Medulla oblongata (tissue), 1 donor: ENCODE measurements around the gene CNTNAP5.
A peak's percentile ranks its signal among the peaks of the same experiment; 100 is the strongest.

Source experiments
- DNase-seq: peaks from one replicate; pipeline ENCODE4 v3.0.0-alpha.2; 2015; ENCODE audit errors: extremely low spot score

Gene CNTNAP5

DNA sequence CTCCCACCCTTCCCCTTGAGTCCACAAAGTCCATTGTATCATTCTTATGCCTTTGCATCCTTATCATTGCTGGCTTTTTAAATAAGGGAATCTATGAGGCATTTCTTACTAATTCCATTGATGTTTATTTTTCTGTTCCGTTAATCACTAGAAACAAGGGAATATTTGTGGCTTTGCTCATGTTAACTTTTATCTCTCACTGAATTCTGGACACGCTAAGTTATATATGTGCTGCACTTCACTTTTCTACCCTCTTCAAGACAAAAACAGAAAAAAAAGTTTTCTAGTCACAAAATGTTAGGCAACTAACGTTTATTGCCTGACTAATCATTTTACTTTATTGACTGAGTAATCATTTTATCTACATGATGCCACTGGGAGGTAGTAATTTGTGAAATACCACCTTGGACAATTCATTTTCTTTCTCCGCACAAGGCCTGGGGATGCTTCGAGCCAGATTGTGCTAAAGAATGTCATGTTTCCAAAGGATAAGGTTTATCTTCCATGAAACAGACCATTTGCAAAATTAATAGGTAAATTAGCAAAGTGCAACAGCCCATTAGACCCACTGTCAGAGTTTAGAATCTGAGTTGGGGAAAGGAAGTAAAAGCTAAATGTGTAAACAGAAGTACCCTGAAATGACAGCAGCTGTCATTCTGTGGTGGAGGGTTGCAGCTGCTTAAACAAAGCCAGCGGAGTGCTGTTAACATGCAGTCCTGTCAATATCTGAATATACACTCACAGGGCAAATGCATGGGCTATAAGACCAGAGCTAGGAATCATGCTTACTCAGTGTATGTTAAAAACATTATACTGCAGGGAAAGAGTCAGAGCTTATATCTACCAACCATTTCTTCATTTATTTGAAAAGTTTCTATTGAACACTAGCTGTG is 658.7 kb downstream of the CNTNAP5 start:
- no peak for DNase-seq

DNA sequence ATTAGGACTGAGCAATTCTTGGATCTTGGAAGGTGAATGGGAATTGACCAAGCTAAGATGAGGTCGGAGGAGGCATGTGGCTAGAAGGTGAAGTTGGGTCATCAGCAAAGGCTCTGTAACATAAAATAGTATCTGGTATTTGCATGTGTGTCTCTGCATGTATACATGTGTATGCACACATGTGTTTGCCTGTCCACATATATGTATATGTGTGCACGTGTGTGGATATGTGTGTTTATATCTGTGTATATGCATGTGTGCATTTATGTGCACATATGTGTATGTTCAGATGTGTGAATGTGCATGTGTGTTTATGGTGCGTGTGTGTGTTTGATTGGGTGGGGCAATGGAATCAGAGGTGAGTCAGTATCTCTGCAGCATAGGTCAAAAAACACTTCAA is 664.3 kb downstream of the CNTNAP5 start:
- DNase-seq = no peak

DNA sequence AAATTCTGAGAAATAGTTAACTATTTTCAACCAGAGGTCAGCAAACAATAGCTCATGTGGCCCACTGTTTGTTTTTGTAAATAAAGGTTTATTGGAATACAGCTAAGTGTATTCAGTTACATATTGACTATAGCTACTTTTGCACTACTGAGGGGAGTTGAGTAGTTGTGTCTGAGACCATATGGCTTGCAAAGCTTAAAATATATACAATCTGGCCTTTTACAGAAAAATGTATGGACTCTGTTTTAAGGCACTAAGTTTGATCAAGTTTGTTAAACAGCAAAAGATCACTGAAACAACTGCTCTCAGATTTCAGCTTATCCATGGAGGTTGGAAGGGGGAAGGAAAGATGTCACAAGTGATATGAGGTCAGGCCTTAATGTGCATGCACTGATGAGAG is 667.1 kb downstream of the CNTNAP5 start:
- DNase-seq = no peak

DNA sequence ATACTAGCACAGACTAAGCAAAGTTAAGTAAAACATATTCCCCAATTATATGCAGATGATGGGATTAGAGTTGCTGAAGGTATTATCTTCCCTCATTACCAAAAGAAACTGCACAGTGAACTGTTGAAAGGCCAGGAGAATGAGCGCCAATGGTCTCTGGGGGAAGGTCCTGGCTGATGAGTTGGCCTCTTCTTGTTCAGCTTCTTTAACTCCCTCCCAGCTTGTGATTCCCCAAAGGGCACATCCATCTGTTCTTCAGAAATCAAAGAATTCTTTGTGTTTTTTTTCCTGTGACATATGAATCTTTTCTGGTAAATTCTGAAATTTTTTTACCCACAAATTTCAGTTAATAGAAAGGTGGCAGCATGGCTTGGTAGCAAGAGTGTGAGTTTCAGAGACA is 667.6 kb downstream of the CNTNAP5 start:
- no peak for DNase-seq

DNA sequence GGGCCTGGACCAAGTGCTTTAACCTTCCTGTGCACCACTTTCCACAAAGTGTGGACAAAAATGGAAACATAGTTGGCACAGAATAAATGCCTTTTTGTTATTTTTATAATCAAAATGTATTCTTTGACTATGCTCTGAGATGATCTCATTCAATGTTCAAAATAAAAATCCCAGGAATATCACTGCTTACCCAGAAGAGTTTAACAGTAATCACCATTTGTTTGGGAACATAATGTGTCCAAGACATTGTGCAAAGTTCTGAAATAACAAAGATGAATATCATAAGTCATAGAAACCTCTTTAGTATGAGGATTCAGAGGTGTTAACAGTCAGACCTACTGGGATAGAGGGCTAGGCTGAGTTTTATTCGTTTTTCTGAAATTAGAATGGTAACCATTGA is 668.1 kb downstream of the CNTNAP5 start:
- DNase-seq = no peak

DNA sequence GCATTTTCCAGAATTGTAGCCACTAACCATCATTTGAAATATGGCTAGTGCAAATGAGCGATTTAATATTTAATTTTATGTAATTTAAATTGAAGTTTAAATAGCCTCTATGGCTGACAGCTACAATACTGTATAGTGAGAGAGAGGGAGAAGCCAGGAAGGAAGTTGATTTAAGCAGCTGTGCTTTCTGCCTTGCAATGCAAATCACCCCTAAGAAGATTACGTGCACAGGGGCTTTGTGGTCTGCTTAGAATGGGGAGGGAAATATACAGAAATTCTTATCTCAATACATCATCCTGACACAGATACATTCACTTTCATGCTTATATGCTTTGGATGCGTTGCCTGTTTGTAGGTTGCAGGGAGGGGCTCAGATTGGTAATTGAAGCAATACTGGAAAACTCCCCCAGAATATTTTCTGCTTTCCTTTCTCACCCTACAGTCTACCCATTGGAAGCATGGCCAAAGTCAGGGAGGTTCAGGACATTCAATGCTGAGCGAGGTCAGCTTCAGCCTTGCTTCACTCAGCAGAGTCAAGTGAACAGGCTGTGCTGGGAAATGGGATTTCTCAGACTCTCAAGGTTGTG is 674.0 kb downstream of the CNTNAP5 start:
- no peak for DNase-seq

DNA sequence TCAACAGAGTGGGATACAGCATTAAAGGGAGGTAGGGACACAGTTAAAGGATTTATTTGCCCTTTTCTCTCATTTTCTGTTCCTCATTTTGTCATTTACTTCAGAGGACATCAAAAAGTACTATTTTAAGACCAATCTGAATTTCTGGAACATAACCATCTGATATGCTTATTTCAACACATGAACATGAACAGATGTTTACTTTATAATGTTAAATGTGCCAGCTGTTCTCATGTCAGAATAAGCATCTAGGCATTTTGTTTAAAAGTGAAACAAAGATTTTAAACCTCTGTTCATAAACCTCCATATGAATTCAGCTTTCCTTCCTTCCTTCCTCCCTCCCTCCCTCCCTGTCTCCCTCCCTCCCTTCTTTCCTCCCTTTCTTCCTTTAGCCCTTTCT is 677.7 kb downstream of the CNTNAP5 start:
- DNase-seq = no peak

DNA sequence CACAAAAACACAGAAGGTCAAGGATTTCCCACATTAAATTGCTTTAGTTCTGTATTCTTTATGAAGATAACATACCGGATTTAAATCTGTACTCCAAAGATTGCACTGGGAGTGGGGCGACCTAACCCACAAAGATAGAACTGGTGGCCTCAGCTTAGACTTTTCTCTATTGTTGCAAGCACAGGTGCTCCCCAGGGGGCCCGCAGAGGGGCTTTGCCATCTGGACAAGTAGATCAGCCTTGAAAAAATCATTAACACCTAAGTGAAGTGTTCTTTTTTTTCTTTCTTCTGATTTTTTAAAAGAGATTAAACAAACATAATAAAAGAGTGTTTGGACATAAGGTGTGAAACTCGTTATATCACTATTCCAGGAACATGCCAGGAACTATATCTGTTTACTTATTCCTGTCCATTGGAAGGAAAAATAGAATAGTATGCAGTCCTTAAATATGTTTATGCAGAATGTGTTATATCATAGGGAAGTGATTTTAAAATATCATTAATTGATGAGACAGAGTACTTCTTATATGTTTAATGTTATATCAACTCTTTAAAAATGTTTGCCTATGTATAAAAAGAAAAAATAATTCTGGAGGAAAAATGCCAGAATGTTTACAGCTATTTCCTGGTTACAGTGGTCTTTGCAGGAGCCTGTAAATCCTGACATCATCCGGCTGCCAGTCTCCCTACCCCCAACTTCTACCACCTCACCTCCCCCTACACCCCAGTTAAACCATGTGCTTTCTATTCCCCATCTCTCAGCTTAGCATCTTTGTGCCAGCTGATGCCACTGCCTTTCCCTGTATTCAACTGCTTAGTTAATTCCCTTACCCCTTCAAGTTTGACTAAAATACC is 679.2 kb downstream of the CNTNAP5 start:
- DNase-seq = no peak

DNA sequence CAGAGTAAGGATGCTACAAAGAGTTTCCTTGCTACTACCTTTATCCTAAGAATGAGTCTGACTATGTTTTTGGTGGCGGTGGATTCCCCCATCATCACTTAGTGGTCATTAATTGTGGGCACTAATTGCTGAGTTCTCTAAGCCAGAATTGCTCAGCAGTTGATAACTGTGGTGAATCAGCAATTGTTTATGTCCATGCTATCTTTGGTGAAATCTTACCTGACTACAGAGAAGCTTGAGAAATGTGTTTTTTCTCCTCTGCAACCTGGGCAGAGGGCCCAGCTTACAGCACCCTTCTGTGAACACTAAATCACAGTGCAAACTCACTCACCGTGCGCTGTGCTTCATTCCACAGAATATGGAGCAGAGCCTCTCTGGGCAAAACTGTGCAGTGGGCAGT is 683.6 kb downstream of the CNTNAP5 start:
- no peak for DNase-seq

DNA sequence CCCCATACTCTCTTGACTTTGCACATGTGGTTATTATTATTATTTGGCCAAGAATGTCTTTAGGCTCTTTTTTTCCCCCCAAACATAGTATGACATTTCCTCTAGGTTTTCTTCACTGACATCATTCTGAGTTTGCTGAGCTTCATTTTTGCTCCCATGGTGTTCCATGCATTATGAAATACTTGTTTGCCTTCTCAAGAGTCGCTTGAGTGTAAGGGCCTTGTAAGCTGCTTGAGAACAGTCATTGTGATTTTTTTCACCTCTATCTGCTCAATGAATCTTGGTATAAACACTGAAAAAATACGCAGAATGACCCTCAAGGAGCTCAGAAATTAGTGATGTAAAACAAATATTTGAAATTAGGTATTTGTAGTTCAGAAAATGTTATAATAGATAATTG is 688.9 kb downstream of the CNTNAP5 start:
- no peak for DNase-seq

DNA sequence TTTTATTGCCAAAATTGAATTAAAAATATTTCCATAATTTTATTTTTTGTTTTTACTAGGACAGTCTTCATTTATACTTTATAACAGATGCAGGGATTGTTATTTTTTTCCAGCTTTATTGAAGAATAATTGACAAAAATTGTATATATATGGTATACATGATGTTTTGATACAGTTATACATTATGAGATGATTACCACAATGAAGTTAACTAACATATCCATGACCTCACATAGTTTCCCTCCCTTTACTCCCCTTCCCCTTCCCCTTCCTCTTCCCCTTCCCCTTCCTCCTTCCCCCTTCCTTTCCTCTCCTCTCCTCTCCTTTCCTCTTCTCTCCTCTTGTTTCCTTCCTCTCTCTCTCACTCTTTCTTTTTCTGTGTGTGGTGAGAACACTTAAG is 700.1 kb downstream of the CNTNAP5 start:
- no peak for DNase-seq

DNA sequence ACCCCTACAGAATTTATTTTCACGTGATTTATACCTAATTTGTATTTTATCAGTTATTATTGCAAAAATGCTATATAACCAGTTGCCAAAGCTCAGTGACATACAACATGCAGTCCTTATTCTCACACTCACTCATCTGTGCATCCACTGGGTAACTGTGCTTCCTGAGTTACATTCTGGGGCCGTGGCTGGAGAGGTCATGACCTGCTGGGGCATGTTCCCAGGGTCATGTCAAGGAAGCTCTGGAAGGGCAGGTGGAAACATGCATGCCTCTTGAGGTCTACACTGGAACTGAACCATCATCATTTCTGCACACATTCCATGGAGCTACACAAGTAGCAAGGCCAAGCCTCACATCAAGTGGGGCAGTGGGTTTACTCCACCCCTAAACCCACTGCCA is 715.5 kb downstream of the CNTNAP5 start:
- DNase-seq = no peak

DNA sequence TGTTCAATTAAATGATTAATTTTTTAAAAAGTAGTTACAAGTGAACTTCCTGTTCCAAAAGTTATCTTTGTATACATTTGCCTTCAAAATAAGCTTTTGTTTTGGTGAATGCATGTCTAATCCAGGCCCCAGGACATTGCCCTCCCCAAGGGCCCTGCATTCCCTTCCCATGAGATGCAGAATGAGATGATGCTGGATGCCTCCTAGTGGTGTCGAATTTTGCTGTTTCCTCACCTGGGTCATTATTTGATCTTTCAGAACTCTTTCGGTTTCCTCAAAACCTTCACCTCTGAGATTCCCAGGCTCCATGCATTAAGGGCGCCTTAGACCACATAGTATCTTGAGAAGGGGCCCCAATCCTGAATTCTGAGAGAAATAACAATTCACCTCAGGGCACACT is 728.8 kb downstream of the CNTNAP5 start:
- no peak for DNase-seq

DNA sequence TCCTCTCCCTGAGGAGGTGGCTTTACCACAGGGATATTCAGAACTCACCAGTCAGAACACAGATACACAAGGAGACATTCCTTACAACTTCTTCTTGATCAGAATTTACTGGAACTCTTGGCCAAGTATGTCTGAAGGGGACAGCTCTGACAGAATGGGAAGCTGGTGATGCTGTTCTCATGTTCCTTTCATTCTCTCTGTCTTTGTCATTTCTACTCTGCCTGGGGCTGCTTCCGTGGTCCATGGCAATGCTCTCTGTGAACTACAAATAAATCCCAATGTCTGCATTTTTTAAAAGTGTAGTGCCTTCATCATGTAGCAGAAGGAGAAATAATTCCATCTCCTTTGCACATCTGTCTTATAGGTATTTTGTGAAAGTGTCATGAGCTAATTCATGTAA is 730.3 kb downstream of the CNTNAP5 start:
- no peak for DNase-seq

DNA sequence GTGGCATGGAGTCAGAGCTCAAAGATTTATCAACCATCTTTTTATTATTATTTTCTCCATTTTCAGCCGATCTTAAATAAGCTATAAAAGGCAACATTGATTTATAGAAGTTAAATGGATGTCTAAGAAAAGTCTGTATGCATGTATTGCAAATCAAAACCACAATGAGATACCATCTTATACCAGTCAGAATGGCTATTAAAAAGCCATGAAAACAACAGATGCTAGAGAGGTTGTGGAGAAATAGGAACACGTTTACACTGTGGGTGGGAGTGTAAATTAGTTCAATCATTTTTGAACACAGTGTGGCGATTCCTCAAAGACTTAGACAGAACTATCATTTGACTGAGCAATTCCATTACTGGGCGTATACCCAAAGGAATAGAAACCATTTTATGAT is 731.0 kb downstream of the CNTNAP5 start:
- DNase-seq = no peak

DNA sequence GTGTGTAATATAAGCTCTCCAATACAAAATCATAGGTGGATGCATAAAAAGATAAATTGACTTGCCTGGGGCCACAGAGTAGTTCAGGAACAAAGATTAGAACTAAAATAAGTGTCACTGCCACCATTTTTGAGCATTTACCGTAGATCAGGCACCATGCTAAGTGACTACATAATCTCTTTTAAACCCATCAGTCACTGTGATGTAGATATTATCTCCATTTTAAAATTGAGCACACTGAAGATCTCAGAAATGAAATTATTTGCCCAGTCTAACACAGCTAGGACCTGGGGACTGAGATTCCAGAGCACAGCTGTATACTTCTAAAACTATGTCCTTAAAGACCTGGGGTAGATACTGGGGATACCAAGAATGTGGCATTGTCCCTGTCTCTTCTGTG is 737.3 kb downstream of the CNTNAP5 start:
- DNase-seq = no peak

DNA sequence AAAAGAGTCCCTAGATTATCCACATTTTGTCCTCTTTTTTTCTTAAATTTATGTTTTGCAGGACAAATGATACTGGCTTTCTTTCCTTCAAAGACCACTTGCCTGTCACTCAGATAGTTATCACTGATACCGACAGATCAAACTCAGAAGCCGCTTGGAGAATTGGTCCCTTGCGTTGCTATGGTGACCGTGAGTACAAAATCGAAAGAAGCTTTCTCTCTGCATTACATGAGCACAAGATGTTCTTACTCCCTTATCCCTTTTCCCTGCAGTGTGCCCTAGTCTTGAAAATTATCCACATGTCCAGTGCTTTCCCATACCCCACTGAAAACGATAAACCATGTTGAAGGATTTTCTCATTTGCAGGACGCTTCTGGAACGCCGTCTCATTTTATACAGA is 738.5 kb downstream of the CNTNAP5 start:
- peak; percentile 43 for DNase-seq

DNA sequence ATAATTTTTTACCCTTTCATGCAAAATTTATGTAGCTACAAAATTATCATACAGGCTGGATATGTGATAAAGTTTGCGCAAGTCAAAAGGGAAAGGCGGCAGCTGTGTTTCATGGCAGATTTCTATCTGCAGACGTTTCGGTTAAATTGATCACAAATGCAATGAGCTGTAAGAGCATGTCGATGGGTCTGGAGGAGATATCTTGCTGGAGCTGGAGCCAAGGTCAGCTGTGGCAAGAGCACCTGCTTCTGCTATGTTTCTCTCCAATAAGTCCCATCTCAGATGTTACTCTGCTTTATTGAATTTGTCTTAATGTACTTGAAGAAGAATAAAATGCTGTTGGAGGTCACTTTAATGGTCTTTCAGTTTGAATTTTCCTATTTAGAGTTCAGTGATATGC is 749.7 kb downstream of the CNTNAP5 start:
- DNase-seq = no peak

DNA sequence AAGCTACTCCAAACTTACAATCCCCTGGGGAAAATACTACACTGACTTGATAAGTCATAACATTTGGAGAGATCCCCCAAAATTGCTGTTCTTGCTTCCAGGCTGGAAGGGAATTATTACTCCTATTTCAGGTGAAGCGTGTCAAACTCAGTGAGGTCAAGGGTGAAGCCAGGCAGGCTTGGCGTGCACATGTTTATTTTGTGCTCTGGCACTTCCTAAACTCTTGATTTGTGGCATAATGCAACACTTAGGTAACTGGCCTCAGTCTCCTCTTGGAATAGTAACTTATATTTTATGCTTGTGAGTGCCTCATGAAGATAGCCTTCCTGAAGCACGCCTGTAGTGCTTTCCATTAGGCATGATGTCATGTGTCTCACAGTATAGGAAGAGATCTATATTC is 751.2 kb downstream of the CNTNAP5 start:
- no peak for DNase-seq

DNA sequence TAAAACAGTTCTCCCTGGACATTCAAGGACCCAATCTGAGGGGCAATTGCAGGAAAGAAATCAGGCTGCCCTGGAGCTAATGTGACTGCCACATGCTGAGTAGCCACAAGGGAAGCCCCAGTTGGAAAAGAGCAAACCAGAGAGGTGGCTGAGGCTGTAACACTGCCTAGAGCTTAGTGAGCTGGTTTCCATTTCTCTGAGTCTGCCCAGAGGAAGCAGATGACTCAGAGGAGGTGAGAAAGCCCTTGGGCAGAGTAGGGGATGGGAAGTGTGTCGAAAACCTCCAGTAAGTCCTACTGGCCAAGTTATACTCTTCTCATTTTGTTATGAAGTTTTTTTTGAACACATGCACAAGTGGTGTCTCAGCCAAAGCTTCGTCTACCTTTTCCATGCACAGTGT is 753.0 kb downstream of the CNTNAP5 start:
- no peak for DNase-seq

DNA sequence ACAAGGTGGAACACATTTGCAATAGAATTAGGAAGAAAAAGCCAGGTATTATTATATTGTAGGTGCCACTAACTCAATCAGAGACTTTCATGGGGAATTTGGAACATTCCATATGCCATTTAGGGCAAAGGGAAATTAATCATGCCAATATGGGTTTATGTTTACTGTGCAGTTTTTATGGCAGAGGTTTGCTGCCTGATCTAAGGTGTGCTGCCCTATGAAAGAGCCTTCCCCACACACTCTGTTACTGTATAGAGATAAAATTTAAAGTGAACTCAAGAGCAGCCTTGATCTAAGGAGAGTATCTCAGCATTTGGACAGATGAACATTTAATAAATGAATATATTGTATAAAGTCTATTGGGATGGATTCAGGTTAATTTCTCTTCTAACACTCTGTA is 771.6 kb downstream of the CNTNAP5 start:
- DNase-seq = no peak

DNA sequence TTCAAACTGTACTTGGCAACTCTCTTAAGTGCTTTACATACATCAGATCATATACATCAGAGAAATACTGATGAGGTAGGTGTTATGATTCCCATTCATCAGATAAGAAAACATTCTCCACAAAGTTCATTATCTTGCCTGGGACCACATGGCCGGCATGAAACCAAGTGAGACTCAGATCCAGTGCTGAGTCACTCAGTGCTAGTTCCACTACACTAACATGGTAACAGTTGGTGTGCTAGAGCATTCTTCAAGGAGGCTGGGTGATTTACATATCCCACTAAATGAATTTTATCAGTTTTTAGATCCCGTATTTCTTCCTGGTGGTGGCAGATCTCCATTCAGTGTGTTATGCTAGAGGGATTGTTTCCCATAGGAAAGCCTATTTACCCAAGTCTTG is 772.0 kb downstream of the CNTNAP5 start:
- DNase-seq = no peak

DNA sequence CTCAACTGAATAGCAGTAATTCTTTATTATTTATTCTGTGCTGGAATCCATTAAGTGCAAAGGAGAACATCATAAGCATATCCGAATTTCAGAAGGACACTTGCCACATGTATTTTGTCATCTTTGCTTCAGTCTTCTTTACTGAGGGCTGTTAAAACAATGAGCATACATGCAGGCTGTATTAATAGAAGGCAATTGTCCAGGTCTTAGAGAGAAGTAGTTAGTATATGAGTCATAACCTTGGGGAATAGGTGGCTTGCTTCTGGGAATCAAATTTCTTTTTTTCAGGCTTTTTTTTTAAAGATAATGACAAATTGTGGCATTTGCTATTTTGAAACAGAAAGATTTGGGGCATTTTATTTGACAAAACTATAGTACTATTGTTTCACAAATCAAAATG is 773.5 kb downstream of the CNTNAP5 start:
- no peak for DNase-seq
